HEK293 (cell line): Measurements from ENCODE around the gene TEKT5.
A peak's percentile ranks its signal among the peaks of the same experiment; 100 is the strongest.

Experiments used
- CTCF ChIA-PET: fragments of 350-600 bp; formaldehyde crosslinking; extraction: SDS; loops from one replicate; lab custom pipeline; 2021; ENCODE audit warnings: antibody characterized with exemption; lab: Yijun Ruan, JAX
- POLR2A ChIA-PET: fragments of 300-600 bp; formaldehyde crosslinking; extraction: SDS; loops from one replicate; lab custom pipeline; 2020; ENCODE audit warnings: antibody characterized with exemption, inconsistent platforms; lab: Yijun Ruan, JAX
- H3K27ac ChIP-seq: fragments of 200-500 bp; sonication (Bioruptor generic); 2 replicates; pipeline ENCODE4 v1.5.1; 2014; ENCODE audit warnings: low read depth, low read length, control low read depth, inconsistent platforms; ENCODE audit errors: extremely low read depth
- H3K36me3 ChIP-seq, 2 experiments: fragments of 200-500 bp in 1 of 2; sonication (Bioruptor generic) in 1 of 2; 1 replicate in 1 of 2; 2 replicates in 1 of 2; pipeline ENCODE4 v1.5.1; 2014 to 2017; ENCODE audit warnings: inconsistent platforms in 2 of 2, low read length in 2 of 2; ENCODE audit not compliant: control insufficient read depth in 2 of 2, insufficient read depth in 1 of 2
- H3K4me1 ChIP-seq: fragments of 200-500 bp; sonication (Bioruptor generic); 2 replicates; pipeline ENCODE4 v1.5.1; 2014; ENCODE audit warnings: mild to moderate bottlenecking, low read length, inconsistent platforms; ENCODE audit not compliant: control insufficient read depth, insufficient read depth
- H3K4me3 ChIP-seq: 2 replicates; pipeline ENCODE4 v1.5.1; 2011; ENCODE audit warnings: low read depth, mild to moderate bottlenecking, control low read depth, low read length, moderate library complexity
- H3K9me3 ChIP-seq: fragments of 200-500 bp; sonication (Bioruptor generic); 2 replicates; pipeline ENCODE4 v1.5.1; 2014; ENCODE audit warnings: low read depth, low read length, inconsistent platforms; ENCODE audit not compliant: control insufficient read depth, insufficient read depth
- KLF1 ChIP-seq: fragments of 450-650 bp; formaldehyde crosslinking; IDR thresholded peaks from 2 replicates; pipeline ENCODE4 v1.5.1; 2016; ENCODE audit warnings: missing biosample characterization, missing genetic modification characterization
- KLF17 ChIP-seq: fragments of 450-650 bp; formaldehyde crosslinking; IDR thresholded peaks from 2 replicates; pipeline ENCODE4 v1.5.1; 2016; ENCODE audit warnings: missing biosample characterization, missing genetic modification characterization
- MZF1 ChIP-seq: fragments of 450-650 bp; formaldehyde crosslinking; IDR thresholded peaks from 2 replicates; pipeline ENCODE4 v1.5.1; 2017; ENCODE audit warnings: missing biosample characterization, missing genetic modification characterization, borderline replicate concordance
- REPIN1 ChIP-seq: fragments of 450-650 bp; formaldehyde crosslinking; IDR thresholded peaks from 2 replicates; pipeline ENCODE4 v1.5.1; 2017; ENCODE audit warnings: missing biosample characterization, missing genetic modification characterization, low read depth
- SP2 ChIP-seq: fragments of 450-650 bp; formaldehyde crosslinking; IDR thresholded peaks from 2 replicates; pipeline ENCODE4 v1.5.1; 2016; ENCODE audit warnings: missing biosample characterization, missing genetic modification characterization
- YY1 ChIP-seq: fragments of 450-650 bp; formaldehyde crosslinking; IDR thresholded peaks from 2 replicates; pipeline ENCODE4 v1.5.1; 2018; ENCODE audit warnings: missing biosample characterization, missing genetic modification characterization
- YY2 ChIP-seq: fragments of 450-650 bp; formaldehyde crosslinking; IDR thresholded peaks from 2 replicates; pipeline ENCODE4 v1.5.1; 2016; ENCODE audit warnings: missing biosample characterization, missing genetic modification characterization
- ZBTB17 ChIP-seq: fragments of 450-650 bp; formaldehyde crosslinking; IDR thresholded peaks from 2 replicates; pipeline ENCODE4 v1.5.1; 2016; ENCODE audit warnings: missing biosample characterization, missing genetic modification characterization
- ZFHX2 ChIP-seq: fragments of 450-650 bp; formaldehyde crosslinking; conservative IDR thresholded peaks from 2 replicates; pipeline ENCODE4 v1.5.1; 2016; ENCODE audit warnings: missing biosample characterization, missing genetic modification characterization
- ZFP3 ChIP-seq: fragments of 450-650 bp; formaldehyde crosslinking; IDR thresholded peaks from 2 replicates; pipeline ENCODE4 v1.5.1; 2016; ENCODE audit warnings: low read depth, missing biosample characterization, missing genetic modification characterization
- ZNF121 ChIP-seq: fragments of 450-650 bp; formaldehyde crosslinking; IDR thresholded peaks from 2 replicates; pipeline ENCODE4 v1.5.1; 2016; ENCODE audit warnings: missing biosample characterization, missing genetic modification characterization
- ZNF2 ChIP-seq: fragments of 450-650 bp; formaldehyde crosslinking; IDR thresholded peaks from 2 replicates; pipeline ENCODE4 v1.5.1; 2016; ENCODE audit warnings: missing biosample characterization, missing genetic modification characterization
- ZNF202 ChIP-seq: fragments of 450-650 bp; formaldehyde crosslinking; IDR thresholded peaks from 2 replicates; pipeline ENCODE4 v1.5.1; 2016; ENCODE audit warnings: missing biosample characterization, missing genetic modification characterization, borderline replicate concordance
- ZNF423 ChIP-seq: fragments of 450-650 bp; formaldehyde crosslinking; IDR thresholded peaks from 2 replicates; pipeline ENCODE4 v1.5.1; 2016; ENCODE audit warnings: missing biosample characterization, missing genetic modification characterization
- ZNF510 ChIP-seq: fragments of 450-650 bp; formaldehyde crosslinking; IDR thresholded peaks from 2 replicates; pipeline ENCODE4 v1.5.1; 2018; ENCODE audit warnings: mild to moderate bottlenecking, missing genetic modification characterization, missing biosample characterization; ENCODE audit not compliant: insufficient replicate concordance
- ZNF623 ChIP-seq: fragments of 450-650 bp; formaldehyde crosslinking; IDR thresholded peaks from 2 replicates; pipeline ENCODE4 v1.5.1; 2016; ENCODE audit warnings: missing biosample characterization, missing genetic modification characterization
- ZNF701 ChIP-seq: fragments of 450-650 bp; formaldehyde crosslinking; IDR thresholded peaks from 2 replicates; pipeline ENCODE4 v1.5.1; 2016; ENCODE audit warnings: missing biosample characterization, missing genetic modification characterization
- ZNF776 ChIP-seq: fragments of 450-650 bp; formaldehyde crosslinking; IDR thresholded peaks from 2 replicates; pipeline ENCODE4 v1.5.0; 2017; ENCODE audit warnings: missing biosample characterization, missing genetic modification characterization, borderline replicate concordance
- ZNF837 ChIP-seq: fragments of 450-650 bp; formaldehyde crosslinking; IDR thresholded peaks from 2 replicates; pipeline ENCODE4 v1.5.1; 2016; ENCODE audit warnings: missing biosample characterization, missing genetic modification characterization
- ZNF843 ChIP-seq: fragments of 450-650 bp; formaldehyde crosslinking; IDR thresholded peaks from 2 replicates; pipeline ENCODE4 v1.5.1; 2016; ENCODE audit warnings: missing biosample characterization, missing genetic modification characterization
- ZSCAN16 ChIP-seq: fragments of 450-650 bp; formaldehyde crosslinking; IDR thresholded peaks from 2 replicates; pipeline ENCODE4 v1.5.1; 2016; ENCODE audit warnings: missing biosample characterization, missing genetic modification characterization
- TF ChIP-seq, protein P1 (sequence below): fragments of 450-650 bp; formaldehyde crosslinking; IDR thresholded peaks from 2 replicates; pipeline ENCODE4 v1.5.1; 2016; ENCODE audit warnings: missing biosample characterization, missing genetic modification characterization
- TF ChIP-seq, protein P2 (sequence below): fragments of 450-650 bp; formaldehyde crosslinking; optimal IDR thresholded peaks from 2 replicates; pipeline ENCODE3; 2016; ENCODE audit warnings: missing biosample characterization, mild to moderate bottlenecking, missing genetic modification characterization
- TF ChIP-seq, protein P3 (sequence below): fragments of 450-650 bp; formaldehyde crosslinking; IDR thresholded peaks from 2 replicates; pipeline ENCODE4 v1.5.1; 2017; ENCODE audit warnings: missing biosample characterization, missing genetic modification characterization

The TEKT5 gene

DNA sequence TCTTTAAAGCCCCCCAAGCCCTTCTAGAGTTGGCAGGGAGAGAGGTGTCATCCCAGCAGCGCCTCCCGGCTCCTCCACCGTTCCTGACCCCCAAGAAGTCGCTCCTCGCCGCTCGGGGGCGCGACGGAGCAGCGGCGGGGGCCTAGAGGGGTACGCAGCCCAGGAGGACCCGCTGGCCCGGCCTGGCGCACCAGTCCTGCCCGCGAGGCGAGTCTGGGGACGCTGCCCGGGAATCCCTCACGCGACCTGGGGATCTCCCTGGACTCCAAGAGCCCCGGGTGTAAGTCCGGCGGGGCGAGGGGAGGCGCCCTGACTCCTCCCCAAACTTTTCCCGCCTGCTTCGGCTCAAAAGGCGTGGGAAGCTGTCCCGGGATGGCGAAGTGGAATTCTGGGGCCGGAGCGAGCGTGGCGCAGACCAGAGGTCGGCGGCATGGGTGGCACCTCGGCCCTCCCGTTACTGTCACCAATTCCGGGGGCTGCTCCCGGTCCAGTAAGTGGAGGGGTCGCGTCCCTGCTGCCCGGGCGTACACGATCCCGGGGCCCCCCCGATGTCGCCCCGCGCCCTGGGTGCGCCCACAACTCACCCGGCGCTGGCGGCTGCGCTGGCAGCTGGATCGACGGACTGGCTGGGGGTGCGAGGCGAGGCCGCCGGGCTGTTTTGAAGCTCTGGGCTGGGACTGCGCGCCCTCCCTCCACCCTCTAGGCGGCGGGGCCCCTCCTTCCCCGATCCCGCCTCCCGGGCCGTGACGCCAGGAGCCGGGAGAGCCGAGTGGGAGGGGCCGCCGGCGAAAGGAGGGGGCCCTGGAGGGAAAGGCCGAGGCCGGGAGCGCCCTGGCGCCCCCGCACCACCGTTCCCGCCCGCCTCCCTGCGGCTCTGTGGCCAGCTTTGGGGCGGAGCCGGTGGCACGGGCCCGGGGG lies 114.5 kb downstream of the TEKT5 start, which contains the start of gene EMP2 (continued):
- TF ChIP-seq KLF17 (tag by site-specific recombination) (peak; percentile 68; the same call in 1 of the 2 replicates), ZNF837 (tag by site-specific recombination) (no peak), ZNF623 (tag by site-specific recombination) (no peak; the same call in 1 of the 2 replicates), ZNF510 (tag by site-specific recombination) (no peak), ZNF843 (no peak), SP2 (tag by site-specific recombination) (peak; percentile 82), ZSCAN16 (tag by site-specific recombination) (no peak), KLF1 (tag by site-specific recombination) (peak; percentile 66), ZNF202 (no peak), ZFP3 (tag by site-specific recombination) (no peak), ZNF2 (tag by site-specific recombination) (peak; percentile 45; the same call in 1 of the 2 replicates), REPIN1 (tag by site-specific recombination) (no peak), ZNF423 (tag by site-specific recombination) (no peak), ZNF701 (no peak)

GRCh38 chr16:10579575-10579964 lies 115.2 kb downstream of the TEKT5 start:
- no peak overlapping the region for H3K27ac ChIP-seq

GRCh38 chr16:10578474-10579316 lies 116.0 kb downstream of the TEKT5 start:
- ChIA-PET POLR2A (interaction anchor here (0.5 to 2.4 kb wide), 2 partner anchors 88 to 165 kb away, joined by 6 to 10 read pairs; partner anchors contain the start of gene NUBP1), CTCF (interaction anchor here (0.6 to 1.8 kb wide), 7 partner anchors 12 to 1872 kb away, joined by 3 to 11 read pairs (median 4); no protein-coding TSS in a partner anchor)
- H3K27ac ChIP-seq = no peak overlapping the region
- H3K4me3 ChIP-seq = no peak overlapping the region
- no peaks in the 10 kb centered on the region for H3K9me3 ChIP-seq
- H3K36me3 ChIP-seq = no peaks in the 10 kb centered on the region
- peaks cover 5% of the 10 kb centered on the region; the same call in 1 of the 2 replicates for H3K4me1 ChIP-seq
- peak; percentile 85 for TF ChIP-seq ZFHX2
- TF ChIP-seq KLF17 (tag by site-specific recombination) = 0 out of 2 replicates have a peak, but pooled peaks have one; percentile 32
- TF ChIP-seq YY2 (tag by site-specific recombination) = no peak
- no peak for TF ChIP-seq ZNF121 (tag by site-specific recombination)
- TF ChIP-seq, protein P1, sequence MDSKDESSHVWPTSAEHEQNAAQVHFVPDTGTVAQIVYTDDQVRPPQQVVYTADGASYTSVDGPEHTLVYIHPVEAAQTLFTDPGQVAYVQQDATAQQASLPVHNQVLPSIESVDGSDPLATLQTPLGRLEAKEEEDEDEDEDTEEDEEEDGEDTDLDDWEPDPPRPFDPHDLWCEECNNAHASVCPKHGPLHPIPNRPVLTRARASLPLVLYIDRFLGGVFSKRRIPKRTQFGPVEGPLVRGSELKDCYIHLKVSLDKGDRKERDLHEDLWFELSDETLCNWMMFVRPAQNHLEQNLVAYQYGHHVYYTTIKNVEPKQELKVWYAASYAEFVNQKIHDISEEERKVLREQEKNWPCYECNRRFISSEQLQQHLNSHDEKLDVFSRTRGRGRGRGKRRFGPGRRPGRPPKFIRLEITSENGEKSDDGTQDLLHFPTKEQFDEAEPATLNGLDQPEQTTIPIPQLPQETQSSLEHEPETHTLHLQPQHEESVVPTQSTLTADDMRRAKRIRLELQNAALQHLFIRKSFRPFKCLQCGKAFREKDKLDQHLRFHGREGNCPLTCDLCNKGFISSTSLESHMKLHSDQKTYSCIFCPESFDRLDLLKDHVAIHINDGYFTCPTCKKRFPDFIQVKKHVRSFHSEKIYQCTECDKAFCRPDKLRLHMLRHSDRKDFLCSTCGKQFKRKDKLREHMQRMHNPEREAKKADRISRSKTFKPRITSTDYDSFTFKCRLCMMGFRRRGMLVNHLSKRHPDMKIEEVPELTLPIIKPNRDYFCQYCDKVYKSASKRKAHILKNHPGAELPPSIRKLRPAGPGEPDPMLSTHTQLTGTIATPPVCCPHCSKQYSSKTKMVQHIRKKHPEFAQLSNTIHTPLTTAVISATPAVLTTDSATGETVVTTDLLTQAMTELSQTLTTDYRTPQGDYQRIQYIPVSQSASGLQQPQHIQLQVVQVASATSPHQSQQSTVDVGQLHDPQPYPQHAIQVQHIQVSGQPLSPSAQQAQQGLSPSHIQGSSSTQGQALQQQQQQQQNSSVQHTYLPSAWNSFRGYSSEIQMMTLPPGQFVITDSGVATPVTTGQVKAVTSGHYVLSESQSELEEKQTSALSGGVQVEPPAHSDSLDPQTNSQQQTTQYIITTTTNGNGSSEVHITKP (tag by site-specific recombination) = peak; percentile 34; the same call in 1 of the 2 replicates
- peak; percentile 81 for TF ChIP-seq KLF1 (tag by site-specific recombination)
- TF ChIP-seq, protein P2, sequence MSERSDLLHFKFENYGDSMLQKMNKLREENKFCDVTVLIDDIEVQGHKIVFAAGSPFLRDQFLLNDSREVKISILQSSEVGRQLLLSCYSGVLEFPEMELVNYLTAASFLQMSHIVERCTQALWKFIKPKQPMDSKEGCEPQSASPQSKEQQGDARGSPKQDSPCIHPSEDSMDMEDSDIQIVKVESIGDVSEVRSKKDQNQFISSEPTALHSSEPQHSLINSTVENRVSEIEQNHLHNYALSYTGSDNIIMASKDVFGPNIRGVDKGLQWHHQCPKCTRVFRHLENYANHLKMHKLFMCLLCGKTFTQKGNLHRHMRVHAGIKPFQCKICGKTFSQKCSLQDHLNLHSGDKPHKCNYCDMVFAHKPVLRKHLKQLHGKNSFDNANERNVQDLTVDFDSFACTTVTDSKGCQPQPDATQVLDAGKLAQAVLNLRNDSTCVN (tag by site-specific recombination) = peak; percentile 8

More at GRCh38 chr16:10579575-10579964, 115.2 kb downstream of the TEKT5 start:
- ChIA-PET POLR2A (interaction anchor here (1.2 to 2.4 kb wide), 3 partner anchors 12 to 165 kb away, joined by 3 to 10 read pairs (median 4); partner anchors contain the start of gene NUBP1), CTCF (interaction anchor here (0.6 to 1.8 kb wide), 8 partner anchors 12 to 118 kb away, joined by 3 to 11 read pairs (median 4); no protein-coding TSS in a partner anchor)
- Histone ChIP-seq H3K4me3 (peak overlapping the region; percentile 74), H3K4me1 (peaks cover 5% of the 10 kb centered on the region; the same call in 1 of the 2 replicates), H3K9me3 (no peaks in the 10 kb centered on the region), H3K36me3 (no peaks in the 10 kb centered on the region)
- TF ChIP-seq ZNF776 (tag by site-specific recombination) (no peak), YY1 (tag by site-specific recombination) (no peak), MZF1 (no peak), ZBTB17 (tag by site-specific recombination) (no peak)
- TF ChIP-seq, protein P3, sequence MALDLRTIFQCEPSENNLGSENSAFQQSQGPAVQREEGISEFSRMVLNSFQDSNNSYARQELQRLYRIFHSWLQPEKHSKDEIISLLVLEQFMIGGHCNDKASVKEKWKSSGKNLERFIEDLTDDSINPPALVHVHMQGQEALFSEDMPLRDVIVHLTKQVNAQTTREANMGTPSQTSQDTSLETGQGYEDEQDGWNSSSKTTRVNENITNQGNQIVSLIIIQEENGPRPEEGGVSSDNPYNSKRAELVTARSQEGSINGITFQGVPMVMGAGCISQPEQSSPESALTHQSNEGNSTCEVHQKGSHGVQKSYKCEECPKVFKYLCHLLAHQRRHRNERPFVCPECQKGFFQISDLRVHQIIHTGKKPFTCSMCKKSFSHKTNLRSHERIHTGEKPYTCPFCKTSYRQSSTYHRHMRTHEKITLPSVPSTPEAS = peak; percentile 92
